ENCODE data around the gene SEMA3D.

Gene SEMA3D

DNA sequence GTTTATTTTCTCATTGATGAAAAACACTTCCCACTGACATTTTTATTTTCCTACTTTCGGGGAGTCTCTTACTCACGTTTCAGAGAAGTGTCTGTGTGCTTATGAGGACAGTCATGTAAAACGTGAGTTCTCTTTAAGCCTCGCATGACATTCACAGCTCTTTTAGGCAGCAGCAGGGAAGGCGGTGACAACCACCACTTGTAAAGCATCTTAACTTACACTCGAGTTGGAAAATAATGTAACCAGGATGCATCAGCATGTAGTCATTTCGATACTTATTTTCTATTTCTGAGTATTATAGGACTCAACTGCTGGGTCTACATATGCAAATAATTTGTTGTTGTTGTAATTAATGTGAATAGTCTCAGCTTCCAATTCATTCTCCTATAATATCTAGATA, 153.6 kb downstream of the SEMA3D start:
- DNase-seq (ENCODE audit: low read depth, low spot score), result no peak

DNA sequence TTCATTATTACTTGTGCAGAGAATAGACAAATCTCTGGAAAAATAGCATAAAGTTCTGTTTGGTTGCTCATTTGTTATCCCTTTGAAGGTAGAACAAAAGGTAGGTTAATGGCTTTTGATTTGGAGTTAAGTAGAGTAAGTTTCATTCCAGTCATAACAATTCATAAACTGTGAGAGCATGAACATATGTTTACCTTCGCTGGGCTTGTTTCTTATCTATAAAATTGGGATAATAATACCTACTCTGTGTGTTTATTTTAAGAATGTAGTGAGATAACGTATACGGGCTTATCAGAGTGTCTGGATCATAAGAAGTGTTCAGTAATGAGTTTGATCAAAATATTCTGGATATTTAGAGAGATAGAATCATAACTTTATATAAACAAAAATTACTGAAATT, 155.4 kb downstream of the SEMA3D start:
- DNase-seq (ENCODE audit: low read depth, low spot score), result no peak

DNA sequence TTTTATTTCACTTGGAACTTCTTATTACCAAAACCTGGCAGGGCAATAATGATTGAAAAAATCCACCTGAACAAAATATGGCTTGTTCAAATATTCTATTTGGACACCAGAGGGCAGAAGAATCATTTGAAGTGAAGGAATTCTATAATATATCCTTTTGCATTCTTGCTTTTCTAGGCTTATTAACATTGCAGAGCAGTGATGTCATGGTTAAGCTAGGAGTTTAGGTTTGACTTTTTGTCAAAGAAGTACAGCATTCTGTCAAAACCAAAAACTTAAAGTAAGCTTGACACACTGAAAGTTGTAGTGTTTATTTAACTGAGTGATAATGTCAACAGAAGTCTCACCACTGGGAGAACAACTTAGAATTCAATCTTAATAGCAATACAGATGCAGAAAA, 156.0 kb downstream of the SEMA3D start:
- DNase-seq (ENCODE audit: low read depth, low spot score), result no peak

DNA sequence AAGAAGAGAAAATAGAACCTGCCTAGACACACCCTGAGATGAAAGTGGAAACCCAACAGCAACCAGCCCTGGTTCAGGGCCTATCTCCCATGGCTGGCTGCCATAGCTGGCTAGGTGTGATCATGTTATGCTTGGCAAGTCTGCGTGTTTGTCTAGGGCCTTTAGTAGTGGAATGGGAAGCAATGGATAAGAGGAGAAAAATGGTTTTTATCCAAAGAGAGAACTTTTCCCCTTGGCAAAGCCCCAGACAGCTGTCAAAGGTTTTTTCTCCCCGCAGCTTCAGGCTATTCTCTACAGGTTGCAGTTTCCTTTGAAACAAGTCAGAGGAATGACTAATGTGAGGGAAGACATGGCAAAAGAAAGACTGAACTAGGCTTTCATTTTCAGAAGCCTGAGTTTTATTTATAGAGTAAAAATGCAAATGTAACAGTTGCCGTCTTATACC, 161.5 kb downstream of the SEMA3D start:
- DNase-seq (ENCODE audit: low read depth, low spot score), result no peak

DNA sequence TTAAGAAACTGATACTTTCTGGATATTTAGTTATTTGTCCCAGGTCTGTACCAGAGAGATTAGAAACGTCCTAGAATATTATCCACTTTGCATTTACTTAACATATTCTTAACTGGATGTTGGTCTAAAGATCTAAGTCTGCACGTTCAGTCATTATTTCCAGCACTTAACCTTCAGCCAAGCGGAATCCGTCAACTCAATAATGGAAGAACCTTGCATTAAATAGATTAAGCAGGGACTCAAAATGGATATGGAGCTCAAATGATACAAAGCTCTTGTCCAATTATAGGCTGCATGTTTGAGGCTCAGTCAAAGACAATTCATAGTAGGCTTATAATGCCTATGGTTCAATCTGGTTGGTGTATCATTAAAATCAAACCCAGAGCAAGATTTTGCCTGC, 162.9 kb downstream of the SEMA3D start:
- no peak for DNase-seq (ENCODE audit: low read depth, low spot score)

DNA sequence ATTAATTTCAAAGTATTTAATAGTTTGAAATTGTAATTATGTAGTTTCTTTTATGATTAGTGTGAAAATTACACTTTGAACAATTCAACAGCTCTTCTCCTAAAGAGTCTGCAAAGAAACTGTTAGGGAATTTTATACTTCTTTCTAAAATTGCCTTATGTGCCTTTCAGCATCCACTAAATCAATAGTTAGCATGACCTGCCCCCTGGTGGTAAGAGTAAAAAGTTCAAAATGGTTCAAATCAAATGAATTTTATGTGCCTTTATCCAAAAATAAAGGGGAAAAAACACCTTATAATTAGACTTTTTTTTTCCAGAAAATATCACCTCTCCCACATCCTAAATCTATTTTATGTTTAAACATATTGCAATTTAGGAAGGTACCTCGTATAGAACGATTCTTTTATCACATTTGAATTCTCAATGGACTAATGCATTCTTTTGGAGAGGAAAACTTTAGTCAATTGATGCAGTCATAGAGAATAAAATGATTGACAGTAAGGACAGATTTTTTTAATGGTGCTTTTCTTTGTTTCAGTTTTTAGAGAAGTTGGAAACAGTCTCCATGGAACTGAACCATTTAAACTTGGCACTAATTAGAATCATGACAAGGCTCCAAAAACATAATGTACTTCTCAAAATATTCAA, 163.7 kb downstream of the SEMA3D start:
- DNase-seq (ENCODE audit: low read depth, low spot score), result no peak

DNA sequence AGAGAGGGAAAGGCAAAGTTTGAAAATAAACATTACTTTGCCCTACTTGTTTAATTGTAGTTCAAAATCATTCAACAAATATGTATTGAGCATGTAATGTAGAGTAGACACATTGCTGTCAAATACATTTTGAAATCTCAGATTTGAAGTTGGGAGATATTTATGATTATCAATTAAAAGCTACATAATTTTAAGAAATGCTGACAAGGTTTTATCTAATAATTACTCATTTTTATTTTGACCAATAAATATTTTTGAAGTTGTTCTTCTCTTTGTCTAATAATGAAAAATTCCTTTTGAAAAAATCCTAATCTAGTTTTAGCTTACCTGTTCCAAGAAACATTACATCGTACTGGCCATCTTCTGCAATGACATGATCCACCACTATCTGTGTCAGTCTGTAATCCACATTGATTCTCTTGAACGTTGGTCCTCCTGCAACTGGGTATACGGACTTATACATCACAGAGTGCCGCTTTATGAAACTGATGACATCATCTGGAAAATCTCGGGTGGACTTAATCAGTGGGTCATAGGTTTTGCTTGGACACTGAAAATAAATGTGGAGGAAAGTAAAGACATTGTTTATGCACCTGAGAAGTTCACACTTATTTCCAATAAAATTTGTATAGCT, 164.7 kb downstream of the SEMA3D start:
- DNase-seq (ENCODE audit: low read depth, low spot score), result no peak

DNA sequence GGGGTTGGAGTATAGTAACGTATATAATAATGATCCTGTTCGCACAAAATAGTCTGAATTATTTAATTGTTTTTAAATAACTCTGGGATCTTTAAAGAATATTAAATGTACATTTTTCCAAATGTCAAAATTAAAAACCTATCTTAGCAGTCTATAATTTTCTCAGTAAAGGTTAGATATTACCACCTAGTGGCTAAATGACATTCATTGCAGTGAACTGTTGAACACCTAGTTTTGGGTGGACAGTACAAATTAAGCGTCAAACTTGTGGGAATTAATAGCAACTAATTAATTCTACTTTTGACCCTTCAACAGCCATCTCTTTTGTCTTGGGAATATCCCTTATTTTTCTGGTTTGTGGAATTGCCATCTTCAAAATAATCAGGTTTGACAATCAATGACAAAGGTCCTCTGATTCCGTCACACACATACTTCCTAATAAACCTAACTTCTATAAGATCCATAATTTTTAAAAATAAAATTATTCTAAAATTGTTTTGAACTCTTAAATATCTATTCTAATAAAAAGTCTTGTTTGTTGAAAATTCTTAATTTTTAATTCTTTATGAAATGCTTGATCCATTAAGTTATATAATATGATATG, 165.7 kb downstream of the SEMA3D start:
- DNase-seq (ENCODE audit: low read depth, low spot score), result no peak

DNA sequence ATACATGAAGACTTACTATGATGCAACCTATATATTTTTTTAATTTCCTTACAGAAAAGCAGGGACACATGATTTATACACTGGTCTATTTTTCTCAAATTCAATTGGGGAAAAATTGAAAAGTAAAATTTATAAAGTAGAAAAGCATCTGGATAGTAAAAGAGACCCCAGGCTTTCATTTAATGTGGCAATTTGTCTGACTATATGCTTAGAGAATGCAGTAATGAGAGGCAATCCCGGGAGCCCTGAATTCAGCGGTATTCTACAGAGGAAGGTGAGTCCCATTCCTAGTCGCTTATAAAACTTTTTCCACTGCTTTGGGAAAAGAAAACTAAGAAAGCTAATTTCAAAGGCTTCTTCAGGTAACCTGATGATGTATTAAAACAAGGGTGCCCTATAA, 167.1 kb downstream of the SEMA3D start:
- no peak for DNase-seq (ENCODE audit: low read depth, low spot score)

DNA sequence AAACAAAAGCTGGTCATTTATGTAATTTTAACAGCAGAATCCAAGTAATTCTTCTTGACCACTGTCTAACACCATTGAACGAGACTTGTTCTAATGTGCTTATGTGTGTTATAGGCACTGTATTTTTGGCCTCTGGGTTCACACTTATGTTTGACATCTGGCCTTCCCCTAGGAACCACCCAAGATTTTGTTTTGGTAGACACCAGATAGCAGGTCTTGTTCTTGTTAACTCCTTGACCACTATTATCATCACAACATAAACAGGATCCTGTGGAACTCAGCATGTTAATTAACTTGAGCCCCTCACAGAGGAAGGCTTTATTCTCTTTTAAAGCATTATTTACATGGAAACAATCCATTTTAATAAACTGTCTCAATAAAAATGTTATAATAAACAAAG, 167.7 kb downstream of the SEMA3D start:
- DNase-seq (ENCODE audit: low read depth, low spot score), result no peak

DNA sequence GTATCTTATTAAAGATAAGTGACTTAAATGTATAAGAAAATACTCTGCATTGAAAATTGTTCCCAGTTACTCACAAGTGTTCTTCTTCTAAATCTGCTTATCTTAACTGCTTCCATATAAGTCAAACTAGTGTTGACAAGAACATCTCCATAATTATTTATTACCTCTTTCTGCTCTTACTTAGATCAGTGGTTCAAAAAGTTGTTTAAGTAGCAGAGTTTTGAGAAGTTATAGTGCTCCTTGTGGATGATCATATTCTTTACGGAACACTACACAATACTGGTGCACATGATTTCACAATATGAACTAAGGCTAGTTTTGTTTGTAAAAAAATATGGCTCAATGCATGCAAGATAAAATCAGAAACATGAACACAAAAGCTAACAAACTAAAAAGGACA, 168.4 kb downstream of the SEMA3D start:
- no peak for DNase-seq (ENCODE audit: low read depth, low spot score)

DNA sequence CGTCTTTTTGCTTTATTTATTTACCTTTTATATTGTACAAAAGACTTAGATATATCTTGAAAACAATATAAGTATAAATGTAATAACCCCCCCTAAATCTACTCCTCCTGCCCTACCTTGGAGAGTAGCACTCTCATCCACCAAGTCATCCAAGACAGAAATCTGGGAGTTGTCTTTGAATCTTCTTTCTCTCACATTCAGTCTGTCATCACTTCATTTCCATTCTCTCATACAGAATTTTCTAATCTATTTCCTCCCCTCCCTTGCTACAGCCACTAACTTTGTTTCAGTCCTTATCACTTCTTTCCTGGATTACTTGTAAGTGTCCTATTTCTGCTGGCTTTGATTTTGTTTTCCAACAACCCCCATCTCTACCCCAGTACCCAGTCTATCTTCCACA, 170.6 kb downstream of the SEMA3D start:
- no peak for DNase-seq (ENCODE audit: low read depth, low spot score)

DNA sequence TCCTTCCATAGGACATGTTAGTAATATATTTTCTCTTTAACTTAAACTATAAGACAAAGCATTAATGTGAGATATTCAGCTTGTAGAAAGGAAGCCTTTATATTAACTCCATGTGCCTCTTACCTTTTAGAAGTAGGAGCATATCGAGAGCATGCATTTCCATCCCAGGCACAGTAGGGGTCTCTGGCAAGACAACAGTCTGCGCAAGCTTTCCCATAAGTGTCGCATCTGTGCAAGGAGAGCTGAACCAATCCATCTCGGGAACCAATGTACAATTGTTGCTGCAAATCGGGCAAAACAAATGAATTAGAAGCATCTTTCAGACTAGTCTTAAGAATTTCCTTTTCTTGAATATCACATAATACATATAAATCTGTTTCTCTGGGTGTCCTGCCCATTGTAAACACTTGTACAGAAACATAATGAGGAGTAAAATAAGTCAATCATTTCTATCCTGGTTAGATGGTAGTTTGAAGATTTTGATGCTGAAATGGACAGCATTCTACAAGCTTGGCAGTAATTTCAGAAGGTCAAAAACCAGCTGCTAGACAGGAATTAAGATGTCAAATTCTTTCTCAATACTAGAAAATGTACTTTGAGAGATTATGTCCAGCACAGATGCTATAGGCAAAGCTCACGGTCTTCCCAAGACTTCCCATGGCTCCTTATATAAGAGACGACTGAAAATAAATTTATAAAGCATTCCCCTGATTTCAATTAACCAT, 171.8 kb downstream of the SEMA3D start:
- no peak for DNase-seq (ENCODE audit: low read depth, low spot score)

DNA sequence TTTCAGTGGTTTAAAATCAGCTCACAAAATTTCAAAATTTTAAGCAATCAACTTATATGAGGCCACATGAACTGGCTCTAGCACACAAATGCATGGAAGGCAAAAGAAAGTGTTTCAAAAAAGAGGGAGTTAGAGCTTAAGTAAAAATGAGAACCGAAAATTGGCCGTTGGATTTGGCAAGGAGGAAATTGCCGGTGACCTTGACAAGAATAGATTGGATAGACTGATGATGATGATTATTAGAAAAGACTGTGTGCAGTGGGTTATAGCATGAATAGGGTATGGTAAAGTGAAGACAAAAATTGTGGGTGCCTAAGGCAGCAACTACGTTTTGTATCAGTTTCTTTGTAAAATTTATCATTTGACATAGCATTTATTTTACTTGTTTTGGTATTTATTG, 175.7 kb downstream of the SEMA3D start:
- no peak for DNase-seq (ENCODE audit: low read depth, low spot score)

DNA sequence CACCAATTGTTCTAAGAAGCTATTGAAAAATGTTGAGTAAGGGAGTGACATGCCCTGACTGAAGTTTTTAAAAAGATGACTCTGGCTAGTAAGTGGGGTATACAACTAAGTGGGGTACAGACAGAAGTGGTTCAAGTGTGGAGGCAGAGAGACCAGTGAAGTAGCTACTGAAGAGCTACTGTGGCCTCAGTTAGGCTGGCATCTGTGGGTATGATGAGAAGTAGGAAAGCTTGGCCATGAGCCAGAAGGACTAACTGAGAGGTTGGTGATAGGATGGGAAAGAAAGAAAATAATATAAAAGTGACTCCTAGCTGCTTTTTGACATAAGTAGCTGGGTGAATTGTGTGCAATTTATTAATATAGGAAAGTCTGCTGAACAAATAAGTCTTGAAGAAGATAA, 176.6 kb downstream of the SEMA3D start:
- no peak for DNase-seq (ENCODE audit: low read depth, low spot score)

DNA sequence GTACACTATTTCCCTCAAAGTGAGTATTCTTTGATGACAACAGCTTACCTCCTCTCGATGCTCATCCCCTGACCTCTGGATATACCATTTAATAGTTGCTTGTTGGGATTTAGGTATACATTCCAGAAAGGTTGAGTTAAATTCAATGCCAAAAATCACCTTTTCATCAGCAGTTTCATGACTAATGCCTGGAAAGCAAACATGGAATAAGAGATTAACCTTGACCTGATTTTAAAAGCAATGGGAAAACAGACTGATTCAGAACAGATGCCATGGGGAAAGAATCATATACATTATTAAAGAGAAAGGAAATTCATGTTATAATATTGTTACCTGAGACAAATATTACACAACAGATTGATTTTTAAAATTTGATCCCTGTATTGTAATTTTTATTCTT, 180.1 kb downstream of the SEMA3D start:
- no peak for DNase-seq (ENCODE audit: low read depth, low spot score)

DNA sequence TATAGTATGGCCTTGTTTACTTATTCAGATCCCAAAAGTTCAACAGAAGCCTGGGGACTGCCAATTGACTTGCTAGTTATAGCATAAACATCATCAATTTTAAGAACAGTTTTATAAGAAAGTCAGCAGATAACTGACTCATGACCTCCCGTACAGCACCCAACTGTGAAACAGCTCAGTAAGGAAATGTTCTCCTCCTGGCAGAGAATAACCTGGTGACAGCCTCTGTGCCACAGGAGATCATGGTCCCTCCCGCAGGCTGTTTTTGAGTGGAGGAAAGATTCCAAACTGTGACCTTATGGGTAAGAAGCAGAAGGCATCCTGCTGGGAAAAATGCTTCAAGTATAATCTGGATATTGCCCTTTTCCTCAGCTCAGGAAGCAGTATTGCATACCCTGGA, 182.5 kb downstream of the SEMA3D start:
- no peak for DNase-seq (ENCODE audit: low read depth, low spot score)

DNA sequence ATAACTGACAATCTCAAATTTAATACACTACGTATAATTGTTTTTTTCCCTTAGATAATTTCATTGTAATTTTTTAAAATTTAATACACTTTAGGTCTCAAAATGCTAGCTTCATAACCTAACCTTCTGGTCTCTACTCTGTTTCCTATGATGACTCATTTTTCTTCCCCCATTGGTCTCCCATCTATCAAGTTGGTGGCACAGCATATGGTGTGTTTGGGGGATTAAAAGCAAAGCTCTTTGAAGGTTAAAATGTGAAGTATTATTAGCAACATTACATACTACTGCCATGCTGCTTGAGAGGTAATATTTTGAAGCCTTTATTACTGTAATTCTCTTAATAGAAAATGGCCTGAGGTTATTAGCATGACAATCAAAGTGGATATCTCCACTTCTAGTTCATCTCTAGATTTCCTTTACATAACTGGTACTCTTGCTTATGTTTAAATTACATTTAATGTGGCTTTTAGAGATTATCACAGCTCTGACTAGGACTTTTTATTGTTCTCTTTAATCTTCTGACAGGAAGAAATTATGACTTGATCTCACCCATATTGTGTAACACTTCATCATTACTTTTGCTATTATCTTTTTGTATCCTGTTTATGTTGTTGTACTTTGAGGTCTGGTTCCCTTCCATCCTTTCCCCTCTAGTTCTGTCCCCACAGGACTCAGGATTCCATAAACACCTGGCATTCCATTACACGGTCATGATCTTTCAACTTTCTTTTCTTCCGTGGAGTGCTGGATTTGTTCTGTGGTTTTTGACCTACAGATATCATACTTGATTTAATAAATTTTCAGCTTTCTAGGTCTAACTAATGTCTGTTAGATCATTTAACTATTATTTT, 185.1 kb downstream of the SEMA3D start:
- DNase-seq (ENCODE audit: low read depth, low spot score), result no peak

DNA sequence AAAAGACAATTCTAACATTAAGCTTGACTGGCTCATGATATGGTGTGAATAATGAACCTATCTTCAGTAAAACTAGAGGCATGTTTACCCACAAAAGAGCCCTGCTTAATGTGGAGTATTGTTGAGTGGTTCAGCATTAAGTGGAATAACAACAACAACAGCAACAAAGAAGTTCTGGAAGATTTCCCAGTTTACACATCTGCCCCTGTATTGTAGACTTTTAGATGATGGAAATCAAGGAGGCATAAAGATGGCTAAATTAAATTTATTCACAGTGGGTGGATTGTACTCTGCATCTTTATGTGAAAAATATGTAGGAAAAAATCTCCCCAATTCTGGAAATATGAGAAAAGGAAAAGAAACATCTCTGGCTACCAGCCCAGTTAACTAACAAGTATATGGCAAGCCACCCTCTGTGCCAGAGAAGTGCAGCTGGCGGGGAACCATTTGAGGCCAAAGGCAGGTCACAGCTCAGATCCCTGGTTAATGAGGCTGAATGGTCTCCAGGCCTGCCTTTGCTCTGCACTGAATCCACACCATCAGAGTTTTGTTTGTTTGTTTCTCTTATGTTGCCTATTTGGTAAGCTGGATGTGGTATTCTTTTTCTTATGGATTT, 186.0 kb downstream of the SEMA3D start:
- DNase-seq (ENCODE audit: low read depth, low spot score), result no peak

DNA sequence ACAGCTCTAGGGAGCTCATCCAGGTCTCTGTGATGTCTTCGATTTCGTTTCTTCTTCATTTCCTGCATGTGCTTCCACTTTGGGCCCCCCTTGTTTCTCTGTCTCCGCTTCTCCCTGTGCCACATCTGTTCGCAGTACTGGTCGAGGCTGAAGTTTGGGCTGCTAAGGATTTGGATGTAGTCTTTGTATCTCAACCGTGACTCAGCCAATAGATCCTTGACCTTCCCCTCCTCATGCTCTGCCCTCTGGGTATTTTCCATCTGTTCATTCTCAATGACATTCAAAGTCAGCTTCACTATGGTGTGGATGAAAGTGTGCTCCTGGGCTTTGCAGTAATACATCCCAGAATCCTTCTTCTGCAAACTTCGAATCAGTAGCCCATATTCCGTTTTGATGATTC, 187.4 kb downstream of the SEMA3D start:
- no peak for DNase-seq (ENCODE audit: low read depth, low spot score)

DNA sequence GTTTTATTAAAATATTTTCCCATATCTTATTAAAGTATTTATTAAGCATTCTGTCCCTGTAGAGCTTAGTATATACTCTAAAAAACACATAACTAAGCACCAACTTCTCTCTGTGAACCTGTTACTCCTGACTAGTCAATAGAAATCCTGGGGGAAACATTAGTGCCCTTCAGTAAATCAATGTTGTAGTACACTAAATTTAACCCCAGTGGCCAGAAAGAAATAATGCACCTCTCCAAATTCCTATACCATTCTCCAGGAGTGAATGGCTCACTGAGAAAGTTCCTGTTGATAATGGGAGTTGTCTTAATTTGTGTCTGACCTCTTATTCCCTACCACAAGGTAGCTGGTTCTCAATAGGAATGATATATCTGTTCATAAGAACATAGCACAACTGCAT, 188.2 kb downstream of the SEMA3D start:
- DNase-seq (ENCODE audit: low read depth, low spot score), result no peak

Data from activated CD4-positive, CD25-positive, alpha-beta regulatory T cell treated with anti-CD3 and anti-CD28 coated beads, Interleukin-2, amount 50 U/mL, for 16 hours (primary cell).